ENCODE measurements around the gene ATP2A3.

The ATP2A3 gene

GRCh38 chr17:3910420-3911270, 53.6 kb downstream of the ATP2A3 start:
- Histone ChIP-seq H3K4me3 (ENCODE audit: low read length) (no peak overlapping the region), H3K9me3 (ENCODE audit: control insufficient read depth, low read depth, low read length) (no peaks in the 10 kb centered on the region), H3K27ac (ENCODE audit: low read length) (no peak overlapping the region), H3K4me1 (ENCODE audit: control insufficient read depth, low read depth, low read length) (no peaks in the 10 kb centered on the region), H3K27me3 (ENCODE audit: control insufficient read depth, insufficient read depth, low read length) (no peaks in the 10 kb centered on the region), H3K36me3 (ENCODE audit: control insufficient read depth, low read depth, low read length) (no peaks in the 10 kb centered on the region), H3K9ac (ENCODE audit: low read length) (no peak overlapping the region)

- Histone ChIP-seq H3K4me3 (ENCODE audit: low read length) (no peak overlapping the region), H3K4me1 (ENCODE audit: control insufficient read depth, low read depth, low read length) (peaks cover 3% of the 10 kb centered on the region), H3K9ac (ENCODE audit: low read length) (no peak overlapping the region), H3K27ac (ENCODE audit: low read length) (no peak overlapping the region), H3K36me3 (ENCODE audit: control insufficient read depth, low read depth, low read length) (no peaks in the 10 kb centered on the region), H3K27me3 (ENCODE audit: control insufficient read depth, insufficient read depth, low read length) (no peaks in the 10 kb centered on the region), H3K9me3 (ENCODE audit: control insufficient read depth, low read depth, low read length) (no peaks in the 10 kb centered on the region)
These were observed 55.0 kb downstream of the ATP2A3 start for GRCh38 chr17:3909257-3909656.

GRCh38 chr17:3907483-3908216, 56.6 kb downstream of the ATP2A3 start:
- H3K9ac ChIP-seq (ENCODE audit: low read length) = no peak overlapping the region
- H3K27ac ChIP-seq (ENCODE audit: low read length) = no peak overlapping the region
- no peaks in the 10 kb centered on the region for H3K27me3 ChIP-seq (ENCODE audit: control insufficient read depth, insufficient read depth, low read length)
- H3K4me3 ChIP-seq (ENCODE audit: low read length) = no peak overlapping the region
- H3K9me3 ChIP-seq (ENCODE audit: control insufficient read depth, low read depth, low read length) = no peaks in the 10 kb centered on the region
- peaks cover 3% of the 10 kb centered on the region for H3K4me1 ChIP-seq (ENCODE audit: control insufficient read depth, low read depth, low read length)
- H3K36me3 ChIP-seq (ENCODE audit: control insufficient read depth, low read depth, low read length) = no peaks in the 10 kb centered on the region

GRCh38 chr17:3906881-3907280, 57.4 kb downstream of the ATP2A3 start:
- Histone ChIP-seq H3K27ac (ENCODE audit: low read length) (no peak overlapping the region), H3K4me3 (ENCODE audit: low read length) (no peak overlapping the region), H3K27me3 (ENCODE audit: control insufficient read depth, insufficient read depth, low read length) (no peaks in the 10 kb centered on the region), H3K9me3 (ENCODE audit: control insufficient read depth, low read depth, low read length) (no peaks in the 10 kb centered on the region), H3K4me1 (ENCODE audit: control insufficient read depth, low read depth, low read length) (peaks cover 3% of the 10 kb centered on the region), H3K36me3 (ENCODE audit: control insufficient read depth, low read depth, low read length) (no peaks in the 10 kb centered on the region), H3K9ac (ENCODE audit: low read length) (no peak overlapping the region)

- H3K27me3 ChIP-seq (ENCODE audit: control insufficient read depth, insufficient read depth, low read length) = no peaks in the 10 kb centered on the region
- no peaks in the 10 kb centered on the region for H3K9me3 ChIP-seq (ENCODE audit: control insufficient read depth, low read depth, low read length)
- H3K4me1 ChIP-seq (ENCODE audit: control insufficient read depth, low read depth, low read length) = peaks cover 3% of the 10 kb centered on the region
- no peak overlapping the region for H3K4me3 ChIP-seq (ENCODE audit: low read length)
- no peak overlapping the region for H3K9ac ChIP-seq (ENCODE audit: low read length)
- H3K36me3 ChIP-seq (ENCODE audit: control insufficient read depth, low read depth, low read length) = no peaks in the 10 kb centered on the region
- H3K27ac ChIP-seq (ENCODE audit: low read length) = no peak overlapping the region
These were observed 59.2 kb downstream of the ATP2A3 start for GRCh38 chr17:3905017-3905520.

GRCh38 chr17:3904501-3904900, 59.7 kb downstream of the ATP2A3 start:
- peaks cover 3% of the 10 kb centered on the region for H3K4me1 ChIP-seq (ENCODE audit: control insufficient read depth, low read depth, low read length)
- H3K9me3 ChIP-seq (ENCODE audit: control insufficient read depth, low read depth, low read length) = no peaks in the 10 kb centered on the region
- H3K4me3 ChIP-seq (ENCODE audit: low read length) = no peak overlapping the region
- no peak overlapping the region for H3K9ac ChIP-seq (ENCODE audit: low read length)
- no peaks in the 10 kb centered on the region for H3K27me3 ChIP-seq (ENCODE audit: control insufficient read depth, insufficient read depth, low read length)
- no peaks in the 10 kb centered on the region for H3K36me3 ChIP-seq (ENCODE audit: control insufficient read depth, low read depth, low read length)
- no peak overlapping the region for H3K27ac ChIP-seq (ENCODE audit: low read length)

GRCh38 chr17:3903881-3904290, 60.4 kb downstream of the ATP2A3 start:
- H3K4me1 ChIP-seq (ENCODE audit: control insufficient read depth, low read depth, low read length) = peaks cover 3% of the 10 kb centered on the region
- no peaks in the 10 kb centered on the region for H3K9me3 ChIP-seq (ENCODE audit: control insufficient read depth, low read depth, low read length)
- H3K27me3 ChIP-seq (ENCODE audit: control insufficient read depth, insufficient read depth, low read length) = no peaks in the 10 kb centered on the region
- H3K4me3 ChIP-seq (ENCODE audit: low read length) = no peak overlapping the region
- no peak overlapping the region for H3K27ac ChIP-seq (ENCODE audit: low read length)
- H3K36me3 ChIP-seq (ENCODE audit: control insufficient read depth, low read depth, low read length) = no peaks in the 10 kb centered on the region
- no peak overlapping the region for H3K9ac ChIP-seq (ENCODE audit: low read length)

- Histone ChIP-seq H3K36me3 (ENCODE audit: control insufficient read depth, low read depth, low read length) (no peaks in the 10 kb centered on the region), H3K4me3 (ENCODE audit: low read length) (no peak overlapping the region), H3K9me3 (ENCODE audit: control insufficient read depth, low read depth, low read length) (no peaks in the 10 kb centered on the region), H3K27ac (ENCODE audit: low read length) (no peak overlapping the region), H3K9ac (ENCODE audit: low read length) (no peak overlapping the region), H3K27me3 (ENCODE audit: control insufficient read depth, insufficient read depth, low read length) (no peaks in the 10 kb centered on the region), H3K4me1 (ENCODE audit: control insufficient read depth, low read depth, low read length) (peaks cover 3% of the 10 kb centered on the region)
These were observed 61.0 kb downstream of the ATP2A3 start for GRCh38 chr17:3903051-3903825.

- no peaks in the 10 kb centered on the region for H3K9me3 ChIP-seq (ENCODE audit: control insufficient read depth, low read depth, low read length)
- no peak overlapping the region for H3K27ac ChIP-seq (ENCODE audit: low read length)
- H3K4me1 ChIP-seq (ENCODE audit: control insufficient read depth, low read depth, low read length) = peaks cover 3% of the 10 kb centered on the region
- H3K4me3 ChIP-seq (ENCODE audit: low read length) = no peak overlapping the region
- no peaks in the 10 kb centered on the region for H3K27me3 ChIP-seq (ENCODE audit: control insufficient read depth, insufficient read depth, low read length)
- no peak overlapping the region for H3K9ac ChIP-seq (ENCODE audit: low read length)
- H3K36me3 ChIP-seq (ENCODE audit: control insufficient read depth, low read depth, low read length) = no peaks in the 10 kb centered on the region
These were observed 63.6 kb downstream of the ATP2A3 start for GRCh38 chr17:3900646-3901045.

- no peak overlapping the region for H3K27ac ChIP-seq (ENCODE audit: low read length)
- no peak overlapping the region for H3K4me3 ChIP-seq (ENCODE audit: low read length)
- H3K36me3 ChIP-seq (ENCODE audit: control insufficient read depth, low read depth, low read length) = no peaks in the 10 kb centered on the region
- peaks cover 4% of the 10 kb centered on the region for H3K27me3 ChIP-seq (ENCODE audit: control insufficient read depth, insufficient read depth, low read length)
- no peaks in the 10 kb centered on the region for H3K4me1 ChIP-seq (ENCODE audit: control insufficient read depth, low read depth, low read length)
- no peak overlapping the region for H3K9ac ChIP-seq (ENCODE audit: low read length)
- no peaks in the 10 kb centered on the region for H3K9me3 ChIP-seq (ENCODE audit: control insufficient read depth, low read depth, low read length)
These were observed 66.5 kb downstream of the ATP2A3 start for GRCh38 chr17:3897731-3898130.

GRCh38 chr17:3896968-3897235, 67.3 kb downstream of the ATP2A3 start:
- H3K4me3 ChIP-seq (ENCODE audit: low read length) = no peak overlapping the region
- peaks cover 2% of the 10 kb centered on the region for H3K4me1 ChIP-seq (ENCODE audit: control insufficient read depth, low read depth, low read length)
- no peak overlapping the region for H3K27ac ChIP-seq (ENCODE audit: low read length)
- H3K27me3 ChIP-seq (ENCODE audit: control insufficient read depth, insufficient read depth, low read length) = peaks cover 4% of the 10 kb centered on the region
- no peaks in the 10 kb centered on the region for H3K36me3 ChIP-seq (ENCODE audit: control insufficient read depth, low read depth, low read length)
- H3K9me3 ChIP-seq (ENCODE audit: control insufficient read depth, low read depth, low read length) = no peaks in the 10 kb centered on the region
- H3K9ac ChIP-seq (ENCODE audit: low read length) = no peak overlapping the region
